Stimulated activated memory B cell treated with anti-CD40 and anti-IgM and Interleukin-4, amounts not matched to agents 10 μg/mL and 1 μg/mL and 100 μg/mL, for 72 hours (primary cell): Measurements from ENCODE around the gene TBC1D22A.
"Not testable (repeated sequence)": the region's sequence is repeated elsewhere in the genome, so short reads cannot be mapped to it uniquely, and the experiment has no call there.

Experiments
- ATAC-seq: fragments of 150-1000 bp; cut with Tn5 transposase; 2 replicates; pipeline ENCODE4 v1.10.0; 2021
- H3K27ac Mint-ChIP-seq: one replicate; pipeline ENCODE4 v1.8.0; 2022; ENCODE audit warnings: mild to moderate bottlenecking, mixed read lengths
- H3K27me3 Mint-ChIP-seq: one replicate; pipeline ENCODE4 v1.8.0; 2022; ENCODE audit warnings: mixed read lengths
- H3K36me3 Mint-ChIP-seq: one replicate; pipeline ENCODE4 v1.8.0; 2022; ENCODE audit warnings: mixed read lengths
- H3K4me1 Mint-ChIP-seq: one replicate; pipeline ENCODE4 v1.8.0; 2022; ENCODE audit warnings: mixed read lengths
- H3K4me3 Mint-ChIP-seq: one replicate; pipeline ENCODE4 v1.8.0; 2022; ENCODE audit warnings: mild to moderate bottlenecking, moderate library complexity, mixed read lengths
- H3K9me3 Mint-ChIP-seq: one replicate; pipeline ENCODE4 v1.8.0; 2022; ENCODE audit warnings: mixed read lengths

Gene TBC1D22A

GRCh38 chr22:47043835-47044721 lies 281.6 kb downstream of the TBC1D22A start:
- Mint-ChIP-seq H3K36me3 (peaks cover 39% of the 10 kb centered on the region), H3K4me3 (no peak overlapping the region), H3K4me1 (peaks cover 84% of the 10 kb centered on the region), H3K9me3 (no peaks in the 10 kb centered on the region), H3K27ac (peak overlapping the region; percentile 48), H3K27me3 (no peaks in the 10 kb centered on the region)
- no peak for ATAC-seq

- Mint-ChIP-seq H3K27ac (peak overlapping the region; percentile 48), H3K4me3 (no peak overlapping the region), H3K27me3 (no peaks in the 10 kb centered on the region), H3K9me3 (no peaks in the 10 kb centered on the region), H3K4me1 (peaks cover 92% of the 10 kb centered on the region), H3K36me3 (peaks cover 35% of the 10 kb centered on the region)
- no peak for ATAC-seq
Measured at GRCh38 chr22:47044722-47045535, 282.5 kb downstream of the TBC1D22A start.

GRCh38 chr22:47045691-47046410 lies 283.4 kb downstream of the TBC1D22A start:
- H3K4me3 Mint-ChIP-seq, result no peak overlapping the region
- peak overlapping the region; percentile 56 for H3K27ac Mint-ChIP-seq
- peaks cover 91% of the 10 kb centered on the region for H3K4me1 Mint-ChIP-seq
- no peaks in the 10 kb centered on the region for H3K9me3 Mint-ChIP-seq
- H3K27me3 Mint-ChIP-seq, result no peaks in the 10 kb centered on the region
- ATAC-seq, result no peak
- H3K36me3 Mint-ChIP-seq, result peaks cover 28% of the 10 kb centered on the region

GRCh38 chr22:47046411-47047065 lies 284.1 kb downstream of the TBC1D22A start:
- H3K9me3 Mint-ChIP-seq, result no peaks in the 10 kb centered on the region
- H3K4me3 Mint-ChIP-seq, result no peak overlapping the region
- H3K27ac Mint-ChIP-seq, result peak overlapping the region; percentile 56
- H3K36me3 Mint-ChIP-seq, result peaks cover 24% of the 10 kb centered on the region
- H3K4me1 Mint-ChIP-seq, result peaks cover 89% of the 10 kb centered on the region
- no peaks in the 10 kb centered on the region for H3K27me3 Mint-ChIP-seq
- no peak for ATAC-seq

- no peak for ATAC-seq
- peaks cover 26% of the 10 kb centered on the region for H3K36me3 Mint-ChIP-seq
- H3K4me3 Mint-ChIP-seq, result no peak overlapping the region
- peak overlapping the region; percentile 69 for H3K27ac Mint-ChIP-seq
- H3K9me3 Mint-ChIP-seq, result no peaks in the 10 kb centered on the region
- peaks cover 86% of the 10 kb centered on the region for H3K4me1 Mint-ChIP-seq
- no peaks in the 10 kb centered on the region for H3K27me3 Mint-ChIP-seq
Measured at GRCh38 chr22:47047321-47048122, 285.1 kb downstream of the TBC1D22A start.

- H3K4me1 Mint-ChIP-seq, result peaks cover 84% of the 10 kb centered on the region
- no peaks in the 10 kb centered on the region for H3K9me3 Mint-ChIP-seq
- no peak overlapping the region for H3K4me3 Mint-ChIP-seq
- no peaks in the 10 kb centered on the region for H3K27me3 Mint-ChIP-seq
- H3K27ac Mint-ChIP-seq, result peak overlapping the region; percentile 69
- peaks cover 29% of the 10 kb centered on the region for H3K36me3 Mint-ChIP-seq
- ATAC-seq, result no peak
Measured at GRCh38 chr22:47048123-47049077, 285.9 kb downstream of the TBC1D22A start.

- Mint-ChIP-seq H3K9me3 (no peaks in the 10 kb centered on the region), H3K36me3 (peaks cover 32% of the 10 kb centered on the region), H3K27me3 (no peaks in the 10 kb centered on the region), H3K4me3 (no peak overlapping the region), H3K4me1 (peaks cover 76% of the 10 kb centered on the region), H3K27ac (peak overlapping the region; percentile 42)
- peak; percentile 52 for ATAC-seq
Measured at GRCh38 chr22:47049078-47049624, 286.7 kb downstream of the TBC1D22A start.

- Mint-ChIP-seq H3K4me1 (peaks cover 75% of the 10 kb centered on the region), H3K36me3 (peaks cover 38% of the 10 kb centered on the region)
- H3K9me3 Mint-ChIP-seq, ATAC-seq, H3K27me3 Mint-ChIP-seq, H3K4me3 Mint-ChIP-seq, H3K27ac Mint-ChIP-seq: not testable (repeated sequence)
Measured at GRCh38 chr22:47049736-47050400, 287.4 kb downstream of the TBC1D22A start.

GRCh38 chr22:47050401-47051051 lies 288.1 kb downstream of the TBC1D22A start:
- Mint-ChIP-seq H3K4me3 (no peak overlapping the region), H3K27ac (no peak overlapping the region), H3K27me3 (no peaks in the 10 kb centered on the region), H3K9me3 (no peaks in the 10 kb centered on the region), H3K4me1 (peaks cover 76% of the 10 kb centered on the region), H3K36me3 (peaks cover 45% of the 10 kb centered on the region)
- no peak for ATAC-seq

- Mint-ChIP-seq H3K27me3 (no peaks in the 10 kb centered on the region), H3K9me3 (no peaks in the 10 kb centered on the region), H3K27ac (no peak overlapping the region), H3K36me3 (peaks cover 55% of the 10 kb centered on the region), H3K4me3 (no peak overlapping the region), H3K4me1 (peaks cover 75% of the 10 kb centered on the region)
- ATAC-seq, result no peak
Measured at GRCh38 chr22:47051441-47052071, 289.1 kb downstream of the TBC1D22A start.

GRCh38 chr22:47052236-47053012 lies 290.0 kb downstream of the TBC1D22A start:
- Mint-ChIP-seq H3K27me3 (no peaks in the 10 kb centered on the region), H3K4me1 (peaks cover 75% of the 10 kb centered on the region), H3K9me3 (no peaks in the 10 kb centered on the region), H3K4me3 (no peak overlapping the region), H3K36me3 (peaks cover 63% of the 10 kb centered on the region), H3K27ac (peak overlapping the region; percentile 12)
- ATAC-seq, result no peak
